ENCODE measurements around the gene CTNNBL1. TPM values are rescaled to one million over a fixed set of nuclear protein-coding genes. Genes with fewer than 3 reads are reported as not detected.

Gene CTNNBL1
- total RNA-seq, 4 donors from 2014 or later = 11.5 to 57.2 (median 35.2) TPM

DNA sequence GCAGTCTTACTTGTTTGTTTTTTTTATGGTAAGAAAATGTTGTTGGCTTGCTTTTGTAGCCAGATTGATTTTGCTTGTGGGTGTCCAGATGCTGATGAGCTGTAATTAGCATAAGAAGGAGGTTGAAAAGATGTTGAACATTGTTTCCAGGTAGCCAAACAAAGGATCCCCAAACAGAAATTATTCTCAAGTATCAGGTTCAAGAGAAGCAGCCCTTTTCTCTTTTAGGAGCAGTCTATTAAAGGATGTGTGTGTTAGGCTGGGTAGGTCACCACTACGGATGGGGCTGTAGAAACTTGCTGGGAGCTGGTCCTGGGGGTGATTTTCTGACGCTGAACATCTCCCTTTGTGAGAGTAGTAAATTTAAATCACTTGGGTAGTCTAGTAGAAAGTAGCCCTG lies 122.2 kb downstream of the CTNNBL1 start:
- H3K4me3 ChIP-seq = no peak overlapping the region
- H3K27ac ChIP-seq = no peak overlapping the region
- no peaks in the 10 kb centered on the region for H3K27me3 ChIP-seq
- H3K4me1 ChIP-seq = no peaks in the 10 kb centered on the region
- intact Hi-C loops (cut with DNase I; ENCODE audit: low total_unique reads) = no loop called here
- TF ChIP-seq, protein P1, sequence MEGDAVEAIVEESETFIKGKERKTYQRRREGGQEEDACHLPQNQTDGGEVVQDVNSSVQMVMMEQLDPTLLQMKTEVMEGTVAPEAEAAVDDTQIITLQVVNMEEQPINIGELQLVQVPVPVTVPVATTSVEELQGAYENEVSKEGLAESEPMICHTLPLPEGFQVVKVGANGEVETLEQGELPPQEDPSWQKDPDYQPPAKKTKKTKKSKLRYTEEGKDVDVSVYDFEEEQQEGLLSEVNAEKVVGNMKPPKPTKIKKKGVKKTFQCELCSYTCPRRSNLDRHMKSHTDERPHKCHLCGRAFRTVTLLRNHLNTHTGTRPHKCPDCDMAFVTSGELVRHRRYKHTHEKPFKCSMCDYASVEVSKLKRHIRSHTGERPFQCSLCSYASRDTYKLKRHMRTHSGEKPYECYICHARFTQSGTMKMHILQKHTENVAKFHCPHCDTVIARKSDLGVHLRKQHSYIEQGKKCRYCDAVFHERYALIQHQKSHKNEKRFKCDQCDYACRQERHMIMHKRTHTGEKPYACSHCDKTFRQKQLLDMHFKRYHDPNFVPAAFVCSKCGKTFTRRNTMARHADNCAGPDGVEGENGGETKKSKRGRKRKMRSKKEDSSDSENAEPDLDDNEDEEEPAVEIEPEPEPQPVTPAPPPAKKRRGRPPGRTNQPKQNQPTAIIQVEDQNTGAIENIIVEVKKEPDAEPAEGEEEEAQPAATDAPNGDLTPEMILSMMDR (IDR thresholded peaks at IDR 0.05) = no peak
- no peak for TF ChIP-seq POLR2A (IDR thresholded peaks at IDR 0.05)
- no peaks in the 10 kb centered on the region for H3K36me3 ChIP-seq
- DNase-seq = no peak
- no peaks in the 10 kb centered on the region for H3K9me3 ChIP-seq

DNA sequence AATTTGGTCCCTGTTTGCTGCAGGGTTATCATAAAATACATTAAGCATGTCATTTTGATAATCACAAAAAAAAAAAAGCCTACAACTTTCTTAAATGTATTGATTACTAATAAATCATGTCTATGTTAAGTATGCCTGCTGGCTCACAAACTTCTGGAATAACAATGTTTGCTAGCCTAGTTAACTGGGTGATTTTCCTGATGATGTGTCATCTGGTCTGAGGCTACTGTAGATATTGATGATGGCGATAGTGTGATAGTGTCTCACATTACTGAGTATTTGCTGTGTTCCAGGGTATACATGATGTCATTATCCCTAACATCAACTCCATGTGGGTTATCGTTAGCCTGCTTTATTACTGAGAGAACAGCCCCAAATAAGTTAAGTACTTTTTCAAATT lies 122.9 kb downstream of the CTNNBL1 start:
- TF ChIP-seq, protein P1 (IDR thresholded peaks at IDR 0.05) = no peak
- TF ChIP-seq POLR2A (IDR thresholded peaks at IDR 0.05) = no peak
- Histone ChIP-seq H3K27me3 (no peaks in the 10 kb centered on the region), H3K4me3 (no peak overlapping the region), H3K9me3 (no peaks in the 10 kb centered on the region), H3K36me3 (no peaks in the 10 kb centered on the region), H3K27ac (no peak overlapping the region), H3K4me1 (no peaks in the 10 kb centered on the region)
- intact Hi-C loops (cut with DNase I; ENCODE audit: low total_unique reads) = no loop called here
- no peak for DNase-seq

DNA sequence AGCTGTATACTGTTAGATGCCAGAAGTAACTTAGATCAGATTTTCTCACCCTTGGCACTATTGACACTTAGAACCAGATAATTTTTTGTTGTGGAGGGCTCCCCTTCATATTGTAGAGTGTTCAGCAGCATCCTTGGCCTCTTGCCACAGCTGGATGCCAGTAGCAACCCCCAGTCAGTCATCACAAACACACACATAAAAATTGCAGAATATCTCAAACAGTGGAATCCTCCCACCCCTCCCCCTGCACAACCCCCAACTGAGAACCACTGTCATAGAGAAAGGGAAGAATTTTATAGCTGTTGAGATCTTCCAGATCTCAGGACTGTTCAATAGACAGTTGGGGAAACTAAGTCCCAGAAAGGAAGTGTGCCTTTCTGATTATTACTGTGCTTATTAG lies 127.9 kb downstream of the CTNNBL1 start:
- Histone ChIP-seq H3K4me1 (no peaks in the 10 kb centered on the region), H3K36me3 (no peaks in the 10 kb centered on the region), H3K9me3 (no peaks in the 10 kb centered on the region), H3K4me3 (no peak overlapping the region), H3K27me3 (no peaks in the 10 kb centered on the region), H3K27ac (peak overlapping the region in 1 of 2 donors; percentile 16)
- TF ChIP-seq POLR2A (IDR thresholded peaks at IDR 0.05) = no peak
- TF ChIP-seq, protein P1 (IDR thresholded peaks at IDR 0.05) = no peak
- no peak for DNase-seq
- intact Hi-C loops (cut with DNase I; ENCODE audit: low total_unique reads) = no loop called here

- intact Hi-C loops (cut with DNase I; ENCODE audit: low total_unique reads) = no loop called here
- Histone ChIP-seq H3K36me3 (no peaks in the 10 kb centered on the region), H3K27me3 (no peaks in the 10 kb centered on the region), H3K9me3 (no peaks in the 10 kb centered on the region), H3K27ac (peak overlapping the region in 1 of 2 donors; percentile 16), H3K4me3 (no peak overlapping the region), H3K4me1 (no peaks in the 10 kb centered on the region)
- no peak for TF ChIP-seq POLR2A (IDR thresholded peaks at IDR 0.05)
- TF ChIP-seq, protein P1 (IDR thresholded peaks at IDR 0.05) = no peak
- DNase-seq = no peak
Observed at GRCh38 chr20:37822141-37822601, 128.3 kb downstream of the CTNNBL1 start.

- no peak overlapping the region for H3K27ac ChIP-seq
- H3K36me3 ChIP-seq = no peaks in the 10 kb centered on the region
- no peak overlapping the region for H3K4me3 ChIP-seq
- TF ChIP-seq, protein P1 (IDR thresholded peaks at IDR 0.05) = no peak
- no peak for TF ChIP-seq POLR2A (IDR thresholded peaks at IDR 0.05)
- no peaks in the 10 kb centered on the region for H3K27me3 ChIP-seq
- intact Hi-C loops (cut with DNase I; ENCODE audit: low total_unique reads) = no loop called here
- no peaks in the 10 kb centered on the region for H3K9me3 ChIP-seq
- no peak for DNase-seq
- H3K4me1 ChIP-seq = no peaks in the 10 kb centered on the region
Observed at GRCh38 chr20:37823296-37823980, 129.6 kb downstream of the CTNNBL1 start.

All from uterus (tissue), 4 donors.